ENCODE data around the gene ZNF19.

ZNF19 gene

DNA sequence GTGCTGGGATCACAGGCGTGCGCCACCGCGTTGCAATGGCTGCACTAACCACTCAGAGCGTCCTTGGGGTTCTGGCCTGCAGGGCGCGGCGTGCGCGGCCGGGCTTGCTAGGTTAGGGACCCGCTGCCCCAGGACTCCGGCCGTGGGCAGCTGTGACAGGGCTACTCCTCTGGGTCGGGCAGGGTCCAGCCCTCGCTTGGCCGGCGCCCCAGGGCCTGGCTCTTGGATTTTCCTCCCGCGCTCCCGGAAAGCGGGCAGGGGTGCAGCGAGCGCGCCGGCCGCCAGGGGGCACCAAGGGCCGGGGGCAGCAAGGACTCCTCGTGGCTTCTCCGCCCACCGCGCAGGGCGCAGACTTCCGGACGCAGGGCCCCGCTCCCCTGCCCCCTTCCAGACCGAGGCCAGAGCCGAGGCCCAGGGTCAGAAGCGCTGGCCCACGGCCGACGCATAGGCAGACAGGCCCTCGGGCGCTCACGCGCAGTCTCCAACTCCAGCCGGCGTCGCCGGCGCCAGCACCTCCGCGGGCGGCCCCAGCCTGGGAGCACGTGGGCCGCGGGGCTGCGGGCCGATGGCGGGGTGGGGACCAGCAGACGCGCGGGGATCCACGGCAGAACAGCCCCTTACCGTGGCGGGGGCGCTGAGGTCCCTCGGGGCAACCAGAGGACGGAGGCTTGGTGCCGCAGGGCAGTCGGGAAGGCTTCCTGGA, 47.6 kb downstream of the ZNF19 start:
- H3K4me3 ChIP-seq (ENCODE audit: low read depth, low read length) = no peak overlapping the region
- H3K4me1 ChIP-seq (ENCODE audit: control insufficient read depth, insufficient read depth, low read length) = no peaks in the 10 kb centered on the region
- peaks cover 12% of the 10 kb centered on the region; the same call in 1 of the 2 replicates for H3K27me3 ChIP-seq (ENCODE audit: control insufficient read depth, insufficient read depth, low read length)
- H3K27ac ChIP-seq (ENCODE audit: low read depth, low read length) = no peak overlapping the region
- no peak overlapping the region for H3K9ac ChIP-seq (ENCODE audit: low read length)
- no peaks in the 10 kb centered on the region for H3K36me3 ChIP-seq (ENCODE audit: control insufficient read depth, insufficient read depth, low read length)
- peaks cover 23% of the 10 kb centered on the region for H3K9me3 ChIP-seq (ENCODE audit: control insufficient read depth, insufficient read depth, low read depth, low read length)

GRCh38 chr16:71440669-71441347, 48.3 kb downstream of the ZNF19 start:
- Histone ChIP-seq H3K27me3 (ENCODE audit: control insufficient read depth, insufficient read depth, low read length) (peaks cover 16% of the 10 kb centered on the region; the same call in 1 of the 2 replicates), H3K4me3 (ENCODE audit: low read depth, low read length) (no peak overlapping the region), H3K27ac (ENCODE audit: low read depth, low read length) (no peak overlapping the region), H3K9me3 (ENCODE audit: control insufficient read depth, insufficient read depth, low read depth, low read length) (peaks cover 17% of the 10 kb centered on the region), H3K9ac (ENCODE audit: low read length) (no peak overlapping the region), H3K36me3 (ENCODE audit: control insufficient read depth, insufficient read depth, low read length) (no peaks in the 10 kb centered on the region), H3K4me1 (ENCODE audit: control insufficient read depth, insufficient read depth, low read length) (no peaks in the 10 kb centered on the region)

DNA sequence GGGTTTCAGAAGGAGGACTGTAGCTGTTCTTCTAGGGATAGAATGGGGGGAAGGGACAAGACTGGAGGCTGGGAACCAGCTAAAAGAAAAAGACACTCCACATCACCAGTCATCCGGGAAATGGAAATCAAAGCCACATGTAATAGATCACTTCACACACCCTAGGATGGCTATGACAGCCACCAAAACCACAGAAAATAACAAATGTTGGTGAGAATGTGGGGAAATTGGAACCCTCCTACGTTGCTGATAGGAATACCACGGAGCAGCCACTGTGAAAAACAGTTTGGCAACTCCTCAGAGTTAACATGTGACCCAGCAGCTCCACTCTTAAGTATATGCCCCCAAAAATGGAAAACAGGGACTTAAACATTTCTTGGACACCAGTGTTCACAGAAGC, 49.6 kb downstream of the ZNF19 start:
- Histone ChIP-seq H3K9me3 (ENCODE audit: control insufficient read depth, insufficient read depth, low read depth, low read length) (peaks cover 8% of the 10 kb centered on the region), H3K4me1 (ENCODE audit: control insufficient read depth, insufficient read depth, low read length) (no peaks in the 10 kb centered on the region), H3K4me3 (ENCODE audit: low read depth, low read length) (no peak overlapping the region), H3K27ac (ENCODE audit: low read depth, low read length) (no peak overlapping the region), H3K27me3 (ENCODE audit: control insufficient read depth, insufficient read depth, low read length) (peaks cover 16% of the 10 kb centered on the region; the same call in 1 of the 2 replicates), H3K9ac (ENCODE audit: low read length) (no peak overlapping the region), H3K36me3 (ENCODE audit: control insufficient read depth, insufficient read depth, low read length) (no peaks in the 10 kb centered on the region)

GRCh38 chr16:71436473-71436872, 52.7 kb downstream of the ZNF19 start:
- H3K4me3 ChIP-seq (ENCODE audit: low read depth, low read length) = no peak overlapping the region
- no peaks in the 10 kb centered on the region for H3K36me3 ChIP-seq (ENCODE audit: control insufficient read depth, insufficient read depth, low read length)
- H3K9me3 ChIP-seq (ENCODE audit: control insufficient read depth, insufficient read depth, low read depth, low read length) = no peaks in the 10 kb centered on the region
- H3K27me3 ChIP-seq (ENCODE audit: control insufficient read depth, insufficient read depth, low read length) = peaks cover 27% of the 10 kb centered on the region; the same call in 1 of the 2 replicates
- no peak overlapping the region for H3K9ac ChIP-seq (ENCODE audit: low read length)
- no peak overlapping the region for H3K27ac ChIP-seq (ENCODE audit: low read depth, low read length)
- H3K4me1 ChIP-seq (ENCODE audit: control insufficient read depth, insufficient read depth, low read length) = no peaks in the 10 kb centered on the region

GRCh38 chr16:71432906-71433305, 56.2 kb downstream of the ZNF19 start:
- Histone ChIP-seq H3K4me1 (ENCODE audit: control insufficient read depth, insufficient read depth, low read length) (no peaks in the 10 kb centered on the region), H3K27ac (ENCODE audit: low read depth, low read length) (no peak overlapping the region), H3K4me3 (ENCODE audit: low read depth, low read length) (no peak overlapping the region), H3K9ac (ENCODE audit: low read length) (no peak overlapping the region), H3K9me3 (ENCODE audit: control insufficient read depth, insufficient read depth, low read depth, low read length) (no peaks in the 10 kb centered on the region), H3K36me3 (ENCODE audit: control insufficient read depth, insufficient read depth, low read length) (no peaks in the 10 kb centered on the region), H3K27me3 (ENCODE audit: control insufficient read depth, insufficient read depth, low read length) (peaks cover 36% of the 10 kb centered on the region; the same call in 1 of the 2 replicates)

DNA sequence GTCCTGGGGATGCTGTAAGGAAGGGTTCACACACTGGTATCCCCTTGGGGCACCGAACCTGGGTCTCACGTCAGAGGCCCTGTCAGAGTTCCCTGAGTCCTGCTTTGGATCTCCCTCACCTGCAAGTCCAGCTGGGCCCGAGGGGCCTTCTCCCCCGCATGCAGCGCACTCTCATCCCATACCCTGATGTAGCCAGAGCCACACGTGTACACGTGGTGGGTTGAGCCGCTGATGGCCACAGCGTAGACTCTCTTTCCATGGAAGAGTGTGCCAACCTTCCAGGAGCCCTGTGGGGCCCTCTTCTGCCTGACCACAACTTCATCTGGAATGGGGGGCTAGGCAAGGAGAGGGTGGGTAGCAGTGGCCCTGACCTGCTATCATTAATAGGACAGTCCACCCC, 57.1 kb downstream of the ZNF19 start:
- Histone ChIP-seq H3K9ac (ENCODE audit: low read length) (no peak overlapping the region), H3K36me3 (ENCODE audit: control insufficient read depth, insufficient read depth, low read length) (no peaks in the 10 kb centered on the region), H3K4me3 (ENCODE audit: low read depth, low read length) (no peak overlapping the region), H3K4me1 (ENCODE audit: control insufficient read depth, insufficient read depth, low read length) (no peaks in the 10 kb centered on the region), H3K27ac (ENCODE audit: low read depth, low read length) (no peak overlapping the region), H3K9me3 (ENCODE audit: control insufficient read depth, insufficient read depth, low read depth, low read length) (no peaks in the 10 kb centered on the region), H3K27me3 (ENCODE audit: control insufficient read depth, insufficient read depth, low read length) (peaks cover 31% of the 10 kb centered on the region; the same call in 1 of the 2 replicates)

DNA sequence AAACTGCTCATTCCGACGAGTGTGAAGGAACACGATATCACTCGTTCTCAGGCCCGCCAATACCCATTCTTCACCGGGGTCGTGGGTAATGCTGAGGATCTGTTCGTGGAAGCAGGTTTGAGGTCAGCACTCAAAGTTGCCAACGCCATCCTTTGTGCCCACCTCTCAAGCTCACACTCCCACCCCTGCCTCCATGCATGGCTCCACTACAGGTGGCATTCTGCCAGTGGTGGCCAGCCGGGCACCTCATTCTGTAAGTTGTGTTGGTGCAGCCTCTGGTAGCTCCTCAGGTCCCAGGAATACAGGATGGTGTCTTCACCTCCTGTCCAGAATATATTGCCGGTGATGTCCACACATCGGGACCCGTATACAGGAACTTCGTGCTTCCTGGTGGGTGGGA, 57.9 kb downstream of the ZNF19 start:
- Histone ChIP-seq H3K4me3 (ENCODE audit: low read depth, low read length) (no peak overlapping the region), H3K36me3 (ENCODE audit: control insufficient read depth, insufficient read depth, low read length) (no peaks in the 10 kb centered on the region), H3K4me1 (ENCODE audit: control insufficient read depth, insufficient read depth, low read length) (no peaks in the 10 kb centered on the region), H3K27ac (ENCODE audit: low read depth, low read length) (no peak overlapping the region), H3K9me3 (ENCODE audit: control insufficient read depth, insufficient read depth, low read depth, low read length) (no peaks in the 10 kb centered on the region), H3K9ac (ENCODE audit: low read length) (no peak overlapping the region), H3K27me3 (ENCODE audit: control insufficient read depth, insufficient read depth, low read length) (peaks cover 26% of the 10 kb centered on the region; the same call in 1 of the 2 replicates)

DNA sequence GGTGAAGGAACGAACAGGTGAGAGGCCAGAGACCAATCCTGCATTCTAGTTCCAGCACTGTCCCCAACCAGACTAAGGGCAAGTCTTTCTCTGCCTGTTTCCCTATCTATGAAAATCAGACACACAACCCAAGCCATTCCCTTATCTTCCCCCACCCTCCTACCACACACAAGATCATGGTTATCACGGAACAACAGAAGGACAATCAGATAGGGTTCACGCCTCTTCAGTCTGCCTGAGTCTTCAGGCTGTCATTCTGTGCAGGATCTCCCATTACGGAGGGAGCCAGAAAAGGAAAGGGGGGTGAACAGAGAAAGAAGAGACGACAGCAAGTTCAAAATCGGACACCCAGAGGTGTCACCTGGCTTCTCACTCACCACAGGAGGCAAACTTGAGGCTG, 58.4 kb downstream of the ZNF19 start:
- Histone ChIP-seq H3K27me3 (ENCODE audit: control insufficient read depth, insufficient read depth, low read length) (peaks cover 25% of the 10 kb centered on the region; the same call in 1 of the 2 replicates), H3K4me3 (ENCODE audit: low read depth, low read length) (no peak overlapping the region), H3K27ac (ENCODE audit: low read depth, low read length) (no peak overlapping the region), H3K9ac (ENCODE audit: low read length) (no peak overlapping the region), H3K36me3 (ENCODE audit: control insufficient read depth, insufficient read depth, low read length) (no peaks in the 10 kb centered on the region), H3K9me3 (ENCODE audit: control insufficient read depth, insufficient read depth, low read depth, low read length) (no peaks in the 10 kb centered on the region), H3K4me1 (ENCODE audit: control insufficient read depth, insufficient read depth, low read length) (no peaks in the 10 kb centered on the region)

GRCh38 chr16:71429581-71429980, 59.5 kb downstream of the ZNF19 start:
- H3K27ac ChIP-seq (ENCODE audit: low read depth, low read length) = no peak overlapping the region
- 0 out of 2 replicates have a peak, but pooled peaks cover 4% of the 10 kb centered on the region for H3K4me1 ChIP-seq (ENCODE audit: control insufficient read depth, insufficient read depth, low read length)
- no peaks in the 10 kb centered on the region for H3K9me3 ChIP-seq (ENCODE audit: control insufficient read depth, insufficient read depth, low read depth, low read length)
- no peak overlapping the region for H3K9ac ChIP-seq (ENCODE audit: low read length)
- no peaks in the 10 kb centered on the region for H3K36me3 ChIP-seq (ENCODE audit: control insufficient read depth, insufficient read depth, low read length)
- peaks cover 37% of the 10 kb centered on the region for H3K27me3 ChIP-seq (ENCODE audit: control insufficient read depth, insufficient read depth, low read length)
- H3K4me3 ChIP-seq (ENCODE audit: low read depth, low read length) = no peak overlapping the region

- H3K9ac ChIP-seq (ENCODE audit: low read length) = no peak overlapping the region
- peaks cover 44% of the 10 kb centered on the region for H3K27me3 ChIP-seq (ENCODE audit: control insufficient read depth, insufficient read depth, low read length)
- H3K36me3 ChIP-seq (ENCODE audit: control insufficient read depth, insufficient read depth, low read length) = no peaks in the 10 kb centered on the region
- no peak overlapping the region for H3K27ac ChIP-seq (ENCODE audit: low read depth, low read length)
- H3K4me3 ChIP-seq (ENCODE audit: low read depth, low read length) = no peak overlapping the region
- H3K4me1 ChIP-seq (ENCODE audit: control insufficient read depth, insufficient read depth, low read length) = 0 out of 2 replicates have a peak, but pooled peaks cover 4% of the 10 kb centered on the region
- H3K9me3 ChIP-seq (ENCODE audit: control insufficient read depth, insufficient read depth, low read depth, low read length) = no peaks in the 10 kb centered on the region
Observed at GRCh38 chr16:71428883-71429282, 60.2 kb downstream of the ZNF19 start.

- H3K27ac ChIP-seq (ENCODE audit: low read depth, low read length) = no peak overlapping the region
- peaks cover 47% of the 10 kb centered on the region for H3K27me3 ChIP-seq (ENCODE audit: control insufficient read depth, insufficient read depth, low read length)
- H3K9me3 ChIP-seq (ENCODE audit: control insufficient read depth, insufficient read depth, low read depth, low read length) = no peaks in the 10 kb centered on the region
- no peak overlapping the region for H3K9ac ChIP-seq (ENCODE audit: low read length)
- no peaks in the 10 kb centered on the region for H3K36me3 ChIP-seq (ENCODE audit: control insufficient read depth, insufficient read depth, low read length)
- H3K4me1 ChIP-seq (ENCODE audit: control insufficient read depth, insufficient read depth, low read length) = 0 out of 2 replicates have a peak, but pooled peaks cover 4% of the 10 kb centered on the region
- H3K4me3 ChIP-seq (ENCODE audit: low read depth, low read length) = no peak overlapping the region
Observed at GRCh38 chr16:71428385-71428784, 60.7 kb downstream of the ZNF19 start.

All from HUES6 (cell line).